Thoracic aorta (tissue), 2 donors: Measurements from ENCODE around the gene PLD5. TPM values are rescaled to one million over a fixed set of nuclear protein-coding genes. Genes with fewer than 3 reads are reported as not detected.

ENCODE experiments used
- ATAC-seq: fragments of 150-250 bp; one replicate; pipeline ENCODE4 v1.8.0; 2017; ENCODE audit warnings: low read depth; ENCODE audit not compliant: insufficient number of reproducible peaks, low FRiP score
- DNase-seq: peaks from one replicate; pipeline ENCODE4 v3.0.0-alpha.2; 2020; ENCODE audit warnings: low spot score
- H3K27ac ChIP-seq, 2 donors: fragments of 200-600 bp; sonication (generic); 1 replicate in 1 of 2; 2 replicates in 1 of 2; pipeline ENCODE4 v1.5.1; 2016; ENCODE audit warnings: mild to moderate bottlenecking in 2 of 2, moderate library complexity in 2 of 2
- H3K27me3 ChIP-seq: fragments of 200-600 bp; sonication (generic); replicated peaks from 2 replicates; pipeline ENCODE4 v1.6.0; 2016; ENCODE audit warnings: mild to moderate bottlenecking; ENCODE audit not compliant: insufficient read depth
- H3K36me3 ChIP-seq: fragments of 200-600 bp; sonication (generic); one replicate; pipeline ENCODE4 v1.5.1; 2016
- H3K4me1 ChIP-seq, 2 donors: fragments of 200-600 bp; sonication (generic); 1 replicate in 1 of 2; 2 replicates in 1 of 2; pipeline versions ENCODE4 v1.5.1 to v1.6.0; 2016; ENCODE audit warnings: low read depth in 2 of 2, mild to moderate bottlenecking in 1 of 2; ENCODE audit not compliant: control insufficient read depth in 1 of 2
- H3K4me3 ChIP-seq: fragments of 200-600 bp; sonication (generic); 2 replicates; pipeline ENCODE4 v1.5.1; 2016; ENCODE audit warnings: mild to moderate bottlenecking
- H3K9me3 ChIP-seq: fragments of 200-600 bp; sonication (generic); 2 replicates; pipeline ENCODE4 v1.5.1; 2016
- CTCF ChIP-seq: fragments of 200-600 bp; sonication (generic); IDR thresholded peaks from one replicate; pipeline ENCODE4 v1.5.1; 2019; ENCODE audit warnings: antibody characterized with exemption
- total RNA-seq, 2 donors: library from RNA; depleted of rRNA; stranded (reverse); fragments of >200 nt; gene quantifications; one replicate each; pipeline versions ENCODE4 v1.1.0 to v1.2.3, GENCODE V29; 2016

PLD5 gene
- total RNA-seq, 2 donors from 2014 or later, result 12.2 to 23.9 TPM

DNA sequence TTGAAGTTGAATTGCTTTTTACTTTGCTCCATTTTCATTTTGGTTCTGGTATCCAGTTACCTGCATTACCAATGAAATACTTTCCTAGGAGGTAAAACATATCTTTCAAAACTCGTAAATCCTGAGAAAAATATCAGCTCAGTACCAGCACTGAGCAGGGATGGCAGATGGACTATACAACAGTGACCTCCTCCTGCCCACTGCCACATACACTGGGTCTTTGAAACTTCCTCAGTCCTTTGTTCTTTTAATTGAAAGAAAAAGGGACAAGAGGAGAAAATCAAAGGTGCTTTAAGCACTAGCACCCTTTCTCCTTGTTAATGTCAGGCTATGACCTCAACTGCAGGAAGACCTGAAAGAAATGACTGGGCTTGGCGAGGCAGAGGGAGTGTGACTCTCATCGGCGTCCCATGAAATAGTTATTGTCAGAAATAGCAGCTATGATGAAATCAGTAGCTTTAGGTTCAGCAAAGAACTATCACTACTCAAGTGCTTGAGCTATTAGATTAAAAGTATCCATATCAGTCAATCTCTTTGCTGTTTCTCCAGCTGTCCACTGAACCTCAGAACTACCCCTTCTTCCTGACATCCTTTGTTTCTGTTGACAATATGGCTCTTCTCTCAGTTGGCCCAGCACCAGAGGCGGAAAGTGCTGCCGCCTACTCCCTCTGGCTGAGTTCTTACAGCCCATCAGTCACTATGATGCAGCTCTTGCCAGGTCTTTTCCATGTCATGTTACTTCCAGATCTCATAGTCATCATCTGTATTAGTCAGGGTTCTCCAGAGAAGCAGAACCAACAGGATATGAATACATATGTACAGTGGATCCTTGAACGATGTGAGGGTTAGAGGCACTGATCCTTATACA, 318.6 kb downstream of the PLD5 start:
- ATAC-seq (peak; percentile 60), DNase-seq (no peak)
- no peak overlapping the region for H3K4me3 ChIP-seq
- no peak overlapping the region for H3K27ac ChIP-seq
- H3K27me3 ChIP-seq, result no peaks in the 10 kb centered on the region
- H3K4me1 ChIP-seq, result peaks cover 0 to 8% of the 10 kb centered on the region in 2 donors
- TF ChIP-seq CTCF, result no peak
- no peaks in the 10 kb centered on the region for H3K9me3 ChIP-seq
- H3K36me3 ChIP-seq, result no peaks in the 10 kb centered on the region

- ATAC-seq, result no peak
- Histone ChIP-seq H3K27ac (no peak overlapping the region), H3K4me1 (peaks cover 0 to 8% of the 10 kb centered on the region in 2 donors), H3K27me3 (no peaks in the 10 kb centered on the region), H3K36me3 (no peaks in the 10 kb centered on the region), H3K4me3 (no peak overlapping the region), H3K9me3 (no peaks in the 10 kb centered on the region)
- no peak for DNase-seq
- TF ChIP-seq CTCF, result no peak
Measured at GRCh38 chr1:242203262-242203661, 321.2 kb downstream of the PLD5 start.

GRCh38 chr1:242201090-242201489, 323.4 kb downstream of the PLD5 start:
- no peak overlapping the region for H3K4me3 ChIP-seq
- H3K36me3 ChIP-seq, result no peaks in the 10 kb centered on the region
- ATAC-seq (no peak), DNase-seq (no peak)
- H3K27ac ChIP-seq, result no peak overlapping the region
- H3K9me3 ChIP-seq, result no peaks in the 10 kb centered on the region
- TF ChIP-seq CTCF, result no peak
- peaks cover 0 to 8% of the 10 kb centered on the region in 2 donors for H3K4me1 ChIP-seq
- no peaks in the 10 kb centered on the region for H3K27me3 ChIP-seq

DNA sequence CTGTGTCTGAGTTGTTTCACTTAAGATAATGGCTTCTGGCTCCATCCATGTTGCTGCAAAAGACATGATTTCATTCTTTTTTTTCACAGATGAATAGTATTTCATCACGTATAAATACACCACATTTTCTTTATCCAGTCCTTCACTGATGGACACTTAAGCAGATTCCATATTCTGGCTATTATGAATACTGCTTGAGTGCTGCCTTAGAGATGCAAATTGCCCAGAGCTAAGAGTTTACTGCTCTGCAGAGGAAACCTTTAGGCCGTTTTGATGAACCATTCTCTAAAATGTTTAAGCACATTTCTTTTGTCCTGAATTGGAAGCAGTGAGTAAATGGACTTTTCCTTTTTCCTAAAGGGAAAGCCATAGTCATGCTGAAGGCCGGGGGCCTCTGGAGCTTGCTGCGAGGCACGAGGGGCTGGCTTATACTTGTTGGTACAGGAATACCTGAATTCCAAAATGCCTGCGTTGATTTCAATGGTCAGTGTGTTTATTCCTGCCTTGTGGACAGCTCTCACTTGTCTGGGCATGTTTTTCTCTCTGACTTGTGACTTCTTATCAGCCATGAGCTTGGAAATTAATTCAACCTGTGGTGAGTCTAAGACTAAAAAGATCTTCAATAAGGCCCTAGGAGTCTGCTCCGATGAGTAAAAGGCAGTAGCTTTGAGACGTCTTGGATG, 324.6 kb downstream of the PLD5 start:
- no peak overlapping the region for H3K27ac ChIP-seq
- H3K4me3 ChIP-seq, result no peak overlapping the region
- H3K36me3 ChIP-seq, result no peaks in the 10 kb centered on the region
- no peak for TF ChIP-seq CTCF
- H3K9me3 ChIP-seq, result no peaks in the 10 kb centered on the region
- DNase-seq, result no peak
- ATAC-seq, result no peak
- peaks cover 0 to 6% of the 10 kb centered on the region in 2 donors for H3K4me1 ChIP-seq
- no peaks in the 10 kb centered on the region for H3K27me3 ChIP-seq
